ENCODE measurements around the gene GDF10. TPM values are rescaled to one million over a fixed set of nuclear protein-coding genes. Genes with fewer than 3 reads are reported as not detected.

GDF10 gene
- total RNA-seq, 2 donors from 2014 or later = 0.32 to 28.0 TPM

- Histone ChIP-seq H3K9me3 (no peaks in the 10 kb centered on the region), H3K27me3 (replicated peaks; ENCODE audit: insufficient read depth) (peaks cover 3% of the 10 kb centered on the region), H3K27ac (no peak overlapping the region), H3K36me3 (no peaks in the 10 kb centered on the region), H3K4me3 (no peak overlapping the region), H3K4me1 (replicated peaks) (no peaks in the 10 kb centered on the region)
- intact Hi-C loops (cut with DNase I) = no loop called here
- WGBS = 64% methylated on average over 2 of the region's 2 CpGs
- DNase-seq (ENCODE audit: low spot score) = no peak
- TF ChIP-seq, protein P1, sequence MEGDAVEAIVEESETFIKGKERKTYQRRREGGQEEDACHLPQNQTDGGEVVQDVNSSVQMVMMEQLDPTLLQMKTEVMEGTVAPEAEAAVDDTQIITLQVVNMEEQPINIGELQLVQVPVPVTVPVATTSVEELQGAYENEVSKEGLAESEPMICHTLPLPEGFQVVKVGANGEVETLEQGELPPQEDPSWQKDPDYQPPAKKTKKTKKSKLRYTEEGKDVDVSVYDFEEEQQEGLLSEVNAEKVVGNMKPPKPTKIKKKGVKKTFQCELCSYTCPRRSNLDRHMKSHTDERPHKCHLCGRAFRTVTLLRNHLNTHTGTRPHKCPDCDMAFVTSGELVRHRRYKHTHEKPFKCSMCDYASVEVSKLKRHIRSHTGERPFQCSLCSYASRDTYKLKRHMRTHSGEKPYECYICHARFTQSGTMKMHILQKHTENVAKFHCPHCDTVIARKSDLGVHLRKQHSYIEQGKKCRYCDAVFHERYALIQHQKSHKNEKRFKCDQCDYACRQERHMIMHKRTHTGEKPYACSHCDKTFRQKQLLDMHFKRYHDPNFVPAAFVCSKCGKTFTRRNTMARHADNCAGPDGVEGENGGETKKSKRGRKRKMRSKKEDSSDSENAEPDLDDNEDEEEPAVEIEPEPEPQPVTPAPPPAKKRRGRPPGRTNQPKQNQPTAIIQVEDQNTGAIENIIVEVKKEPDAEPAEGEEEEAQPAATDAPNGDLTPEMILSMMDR (IDR thresholded peaks at IDR 0.05) = no peak
- TF ChIP-seq POLR2A (IDR thresholded peaks at IDR 0.05) (no peak), POLR2AphosphoS5 (IDR thresholded peaks at IDR 0.05) (no peak)
Measured at GRCh38 chr10:47305566-47305965, 5.6 kb downstream of the GDF10 start.

GRCh38 chr10:47306387-47307210 lies 6.6 kb downstream of the GDF10 start:
- no peak for DNase-seq (ENCODE audit: low spot score)
- H3K4me3 ChIP-seq = no peak overlapping the region
- no peaks in the 10 kb centered on the region for H3K27me3 ChIP-seq (replicated peaks; ENCODE audit: insufficient read depth)
- WGBS = 70% methylated on average over 10 of the region's 10 CpGs
- H3K4me1 ChIP-seq (replicated peaks) = no peaks in the 10 kb centered on the region
- H3K27ac ChIP-seq = no peak overlapping the region
- H3K36me3 ChIP-seq = no peaks in the 10 kb centered on the region
- TF ChIP-seq, protein P1 (IDR thresholded peaks at IDR 0.05) = no peak
- TF ChIP-seq POLR2A (IDR thresholded peaks at IDR 0.05) (no peak), POLR2AphosphoS5 (IDR thresholded peaks at IDR 0.05) (no peak)
- no peaks in the 10 kb centered on the region for H3K9me3 ChIP-seq
- intact Hi-C loops (cut with DNase I) = no loop called here

DNA sequence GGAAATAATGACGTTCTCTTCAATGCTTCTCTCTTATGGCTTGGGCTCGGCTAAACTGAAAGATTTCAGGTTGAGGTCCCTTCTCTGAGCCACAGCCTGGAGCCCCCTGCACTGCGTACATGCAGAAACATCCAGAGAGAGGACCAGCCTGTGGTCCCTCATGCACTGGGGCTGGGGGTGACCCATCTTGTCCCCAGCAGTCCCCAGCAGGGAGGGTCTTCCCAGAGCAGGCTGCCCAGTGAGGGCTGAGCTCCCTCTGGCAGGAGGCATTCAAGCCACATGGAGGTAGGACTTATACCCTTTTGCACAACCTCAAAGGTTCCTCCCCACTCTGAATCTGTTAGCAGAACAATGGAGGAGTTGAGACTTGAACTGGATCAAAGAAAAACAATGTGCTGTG lies 7.4 kb downstream of the GDF10 start:
- DNase-seq (ENCODE audit: low spot score) = no peak
- Histone ChIP-seq H3K36me3 (no peaks in the 10 kb centered on the region), H3K4me1 (replicated peaks) (no peaks in the 10 kb centered on the region), H3K9me3 (no peaks in the 10 kb centered on the region), H3K27me3 (replicated peaks; ENCODE audit: insufficient read depth) (no peaks in the 10 kb centered on the region), H3K4me3 (no peak overlapping the region), H3K27ac (no peak overlapping the region)
- 93% methylated on average over 3 of the region's 3 CpGs for WGBS
- TF ChIP-seq, protein P1 (IDR thresholded peaks at IDR 0.05) = no peak
- TF ChIP-seq POLR2AphosphoS5 (IDR thresholded peaks at IDR 0.05) (no peak), POLR2A (IDR thresholded peaks at IDR 0.05) (no peak)
- intact Hi-C loops (cut with DNase I) = no loop called here

GRCh38 chr10:47308775-47309174 lies 8.8 kb downstream of the GDF10 start:
- Histone ChIP-seq H3K36me3 (no peaks in the 10 kb centered on the region), H3K4me1 (replicated peaks) (no peaks in the 10 kb centered on the region), H3K27ac (no peak overlapping the region), H3K9me3 (no peaks in the 10 kb centered on the region), H3K27me3 (replicated peaks; ENCODE audit: insufficient read depth) (no peaks in the 10 kb centered on the region), H3K4me3 (no peak overlapping the region)
- WGBS = 68% methylated on average over 9 of the region's 9 CpGs
- TF ChIP-seq POLR2A (IDR thresholded peaks at IDR 0.05) = no peak
- no peak for TF ChIP-seq POLR2AphosphoS5 (IDR thresholded peaks at IDR 0.05)
- TF ChIP-seq, protein P1 (IDR thresholded peaks at IDR 0.05) = no peak
- DNase-seq (ENCODE audit: low spot score) = no peak
- intact Hi-C loops (cut with DNase I) = no loop called here
